ENCODE measurements around the gene DNM2.
"Not testable (repeated sequence)": the region's sequence is repeated elsewhere in the genome, so short reads cannot be mapped to it uniquely, and the experiment has no call there.

The DNM2 gene

GRCh38 chr19:10727685-10728201 is 9.9 kb downstream of the DNM2 start:
- no peak for DNase-seq

DNA sequence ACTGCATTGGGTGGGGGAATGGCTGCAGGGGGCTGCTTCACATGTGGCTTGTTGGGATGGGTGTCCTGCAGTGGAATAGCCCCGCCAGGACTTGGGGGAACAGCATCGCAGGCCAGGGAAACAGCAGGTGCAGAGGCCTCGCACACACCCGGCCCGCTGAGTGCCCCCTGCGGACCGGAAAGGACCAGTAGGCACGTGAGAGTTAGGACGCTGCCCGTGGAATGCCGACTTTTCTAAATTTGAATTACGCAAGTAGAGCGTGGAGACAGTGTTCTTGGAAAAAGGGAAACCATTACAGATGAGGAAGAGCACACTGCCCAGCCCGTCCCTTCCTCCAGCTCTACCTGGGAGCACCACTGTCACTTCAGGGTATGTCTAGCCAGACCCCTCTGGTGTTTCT is 11.5 kb downstream of the DNM2 start:
- no peak for DNase-seq

- no peak for DNase-seq
These were observed 13.1 kb downstream of the DNM2 start for GRCh38 chr19:10730932-10731331.

DNA sequence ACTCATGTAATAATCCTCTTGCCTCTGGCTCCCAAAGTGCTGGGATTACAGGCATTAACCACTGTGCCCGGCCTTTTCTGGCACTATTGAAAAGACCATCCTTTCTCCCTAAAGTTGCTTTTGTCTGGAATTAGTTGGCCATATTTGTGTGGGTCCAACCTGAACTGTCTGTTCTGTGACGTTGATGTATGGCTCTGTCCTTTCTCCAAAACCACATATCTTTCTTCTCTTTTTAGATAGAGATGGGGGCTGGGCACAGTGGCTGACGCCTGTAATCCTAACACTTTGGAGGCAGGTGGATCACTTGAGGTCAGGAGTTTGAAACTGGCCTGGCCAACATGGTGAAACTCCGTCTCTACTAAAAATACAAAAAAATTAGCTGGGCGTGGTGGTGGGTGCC is 17.9 kb downstream of the DNM2 start:
- DNase-seq = no peak

DNA sequence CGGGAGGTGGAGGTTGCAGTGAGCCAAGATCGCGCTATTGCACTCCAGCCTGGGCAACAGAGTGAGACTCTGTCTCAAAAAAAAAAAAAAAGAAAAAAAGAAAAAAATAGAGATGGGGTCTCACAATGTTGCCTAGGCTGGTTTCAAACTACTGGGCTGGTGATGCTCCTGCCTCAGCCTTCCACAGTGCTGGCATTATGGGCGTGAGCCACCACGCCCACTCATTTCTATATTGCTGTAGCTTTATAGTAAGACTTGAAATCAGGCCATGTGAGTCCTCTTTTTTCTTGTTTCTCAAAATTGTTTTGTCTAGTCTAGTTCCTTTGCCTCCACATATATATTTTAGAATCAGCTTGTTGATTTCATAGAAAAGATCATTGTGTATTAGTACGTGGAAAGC is 18.3 kb downstream of the DNM2 start:
- DNase-seq = no peak

DNA sequence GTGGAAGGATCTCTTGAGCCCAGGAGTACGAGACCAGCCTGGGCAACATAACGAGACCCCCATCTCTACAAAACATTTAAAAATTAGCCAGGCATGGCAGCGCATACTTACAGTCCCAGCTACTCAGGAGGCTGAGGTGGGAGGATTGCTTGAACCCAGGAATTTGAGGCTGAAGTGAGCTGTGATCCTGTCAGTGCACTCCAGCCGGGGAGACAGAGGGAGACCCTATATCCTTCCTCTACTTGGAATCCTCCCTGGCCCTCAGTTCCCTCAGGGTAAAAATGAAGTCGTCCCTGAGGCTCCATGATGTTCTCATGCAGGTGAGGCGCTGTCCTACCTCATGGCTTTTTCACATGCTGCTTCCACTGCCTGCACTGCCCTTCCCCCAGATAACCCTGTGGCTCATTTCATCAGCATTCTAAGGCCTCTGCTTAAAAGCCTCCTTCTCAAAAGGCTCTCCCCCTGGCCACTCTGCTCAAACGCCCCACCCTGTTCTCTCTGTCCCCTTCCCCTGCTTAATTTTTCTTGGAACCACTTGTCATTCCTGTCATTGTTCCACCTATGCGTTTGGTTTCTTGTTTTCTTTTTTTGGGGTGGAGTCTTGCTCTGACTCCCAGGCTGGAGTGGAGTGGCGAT is 19.2 kb downstream of the DNM2 start:
- no peak for DNase-seq

GRCh38 chr19:10737722-10738121 is 19.8 kb downstream of the DNM2 start:
- no peak for DNase-seq

DNA sequence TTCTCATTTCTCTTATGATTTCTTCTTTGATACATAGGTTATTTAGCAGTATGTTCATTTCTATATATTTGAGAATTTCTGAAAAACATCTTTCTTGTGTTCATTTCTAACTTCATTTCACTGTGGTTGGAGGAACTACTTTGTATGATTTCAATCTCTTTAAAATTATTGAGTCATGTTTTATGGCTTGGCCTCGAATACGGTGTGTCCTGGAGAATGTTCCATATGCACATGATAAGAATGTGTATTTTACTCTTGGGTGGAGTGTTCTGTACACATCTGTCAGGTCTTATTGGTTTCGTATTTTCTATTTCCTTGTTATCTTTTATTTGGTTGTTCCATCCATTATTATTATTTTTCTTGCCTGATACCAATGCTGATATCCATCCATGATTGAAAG is 22.9 kb downstream of the DNM2 start:
- DNase-seq = no peak

GRCh38 chr19:10742476-10742875 is 24.6 kb downstream of the DNM2 start:
- no peak for DNase-seq

DNA sequence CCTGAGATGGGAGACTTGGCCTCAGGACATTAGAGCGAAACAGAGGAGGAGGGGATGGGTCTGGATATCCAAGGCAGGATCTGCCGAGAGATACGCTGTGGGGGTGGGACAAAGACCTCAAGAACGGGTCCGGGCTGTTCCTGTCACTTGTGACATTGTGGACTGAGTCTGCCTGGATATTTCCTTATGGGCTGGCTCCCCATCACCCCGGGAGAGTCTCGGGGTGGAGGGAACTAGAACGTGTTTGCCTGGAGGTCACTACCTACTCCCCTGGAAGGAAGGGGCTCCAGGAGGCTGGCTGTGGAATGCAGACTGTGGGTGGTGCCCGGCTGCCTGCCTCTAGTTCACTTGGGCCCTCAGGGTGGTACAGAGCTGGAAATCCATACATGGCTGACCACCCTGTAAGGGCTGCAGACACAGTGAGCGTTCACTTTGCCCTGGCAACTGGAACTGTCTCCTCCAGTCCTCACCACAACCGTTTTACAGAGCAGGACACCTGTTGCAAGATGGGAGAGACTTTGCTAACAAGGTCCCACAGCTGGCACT is 26.4 kb downstream of the DNM2 start:
- no peak for DNase-seq

DNA sequence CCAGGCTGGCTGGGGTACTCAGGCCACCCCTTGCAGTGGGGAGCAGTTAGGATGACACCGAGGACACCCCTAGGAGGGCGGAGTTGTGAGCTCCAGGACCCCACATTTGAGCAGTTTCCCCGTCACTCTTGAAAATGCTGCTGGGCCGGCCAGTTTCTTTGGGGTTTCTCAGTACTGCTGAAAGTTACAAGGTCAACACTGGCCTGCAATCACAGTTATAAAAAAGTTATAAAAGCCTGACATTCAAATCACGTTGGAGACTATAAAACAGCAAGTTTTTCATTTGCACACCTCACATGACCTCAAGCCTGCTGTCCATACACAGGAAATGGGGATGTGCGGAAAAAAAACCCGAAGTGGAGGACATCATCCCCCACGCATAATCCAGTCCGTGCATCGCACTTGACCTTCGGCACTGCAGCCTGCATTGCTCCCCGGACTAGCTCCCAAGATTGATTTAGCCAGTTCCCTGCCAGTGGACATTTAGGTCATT is 27.0 kb downstream of the DNM2 start:
- no peak for DNase-seq

GRCh38 chr19:10746437-10746836 is 28.6 kb downstream of the DNM2 start:
- not testable (repeated sequence) for DNase-seq

- no peak for DNase-seq
These were observed 29.4 kb downstream of the DNM2 start for GRCh38 chr19:10747271-10747670.

GRCh38 chr19:10747674-10748073 is 29.8 kb downstream of the DNM2 start:
- no peak for DNase-seq

DNA sequence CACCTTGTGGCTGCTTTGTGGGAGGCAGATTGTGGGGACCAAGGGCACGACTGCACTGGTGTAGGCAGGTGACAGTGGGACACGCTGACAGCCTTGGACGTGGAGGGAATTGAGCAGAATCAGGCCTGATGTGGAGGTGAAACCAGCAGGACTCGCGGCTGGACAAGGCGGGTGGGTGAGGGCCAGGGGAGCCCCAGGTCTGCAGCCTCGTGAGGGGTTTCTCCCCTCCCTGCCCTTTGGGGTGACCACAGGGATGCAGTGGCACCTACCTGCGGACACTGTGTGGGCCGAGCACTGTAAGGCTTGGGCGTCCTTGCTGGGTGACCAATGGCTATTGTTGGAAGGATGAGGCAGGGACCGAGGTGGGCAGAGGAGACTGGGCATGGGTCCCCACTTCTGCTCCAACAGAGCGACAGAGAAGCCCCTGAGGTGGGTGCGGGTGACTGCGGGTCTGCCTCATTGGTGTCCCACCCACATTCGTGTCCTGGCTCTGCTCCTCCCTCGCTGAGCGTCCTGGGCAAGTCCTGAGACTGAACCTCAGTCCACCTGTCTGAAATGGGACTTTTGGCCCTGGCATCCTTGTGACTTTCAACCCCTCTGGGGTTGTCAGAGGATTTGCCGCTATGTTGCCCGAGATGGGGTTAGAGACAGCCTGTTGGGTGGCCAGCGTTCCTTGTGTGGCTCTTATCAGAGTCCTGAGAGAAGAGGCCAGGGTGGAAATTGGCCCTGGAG is 30.5 kb downstream of the DNM2 start:
- DNase-seq = no peak

- DNase-seq = no peak
These were observed 31.1 kb downstream of the DNM2 start for GRCh38 chr19:10748927-10749434.

DNA sequence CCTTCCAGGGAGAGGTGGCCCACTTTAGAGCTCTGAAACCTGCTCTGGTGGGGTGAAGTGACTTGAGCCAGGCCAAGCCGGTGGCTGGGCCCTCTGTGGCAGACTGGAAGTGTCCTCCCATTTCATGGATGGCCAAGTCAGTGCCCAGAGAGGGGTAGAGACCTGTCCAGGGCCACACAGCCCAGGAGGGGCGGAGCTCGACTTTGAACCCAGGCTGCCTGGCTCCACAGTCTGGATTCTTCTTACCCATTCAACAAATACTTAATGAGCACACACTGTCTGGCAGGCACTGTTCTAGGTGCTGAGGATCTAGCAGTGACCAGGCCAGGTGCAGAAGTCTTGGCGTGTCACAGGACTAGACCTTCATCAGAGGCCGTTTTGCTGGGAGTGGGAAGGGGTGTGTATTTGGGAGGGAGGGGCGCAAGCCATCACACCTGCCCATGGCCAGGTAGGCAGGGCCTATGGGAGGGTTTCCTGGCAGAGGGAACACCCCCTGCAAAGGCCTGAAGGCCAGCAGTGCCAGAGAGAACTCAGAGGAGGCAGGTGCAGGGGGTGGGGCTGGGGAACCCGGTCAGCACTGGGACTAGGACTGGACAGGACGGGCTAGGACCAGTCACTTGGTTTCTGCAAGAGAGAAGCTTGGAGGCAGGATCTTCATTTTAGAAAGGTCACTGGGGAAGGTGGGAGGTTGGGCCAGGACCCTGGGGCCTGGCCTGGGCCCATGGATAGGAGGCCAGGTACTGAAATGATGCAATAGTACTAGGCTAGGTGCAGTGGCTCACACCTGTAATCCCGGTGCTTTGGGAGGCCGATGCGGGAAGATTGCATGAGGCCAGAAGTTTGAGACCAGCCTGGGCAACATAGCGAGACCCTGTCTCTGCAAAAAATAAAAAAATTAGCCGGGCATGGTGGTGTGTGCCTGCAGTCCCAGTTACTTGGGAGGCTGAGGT is 31.8 kb downstream of the DNM2 start:
- DNase-seq = no peak

DNA sequence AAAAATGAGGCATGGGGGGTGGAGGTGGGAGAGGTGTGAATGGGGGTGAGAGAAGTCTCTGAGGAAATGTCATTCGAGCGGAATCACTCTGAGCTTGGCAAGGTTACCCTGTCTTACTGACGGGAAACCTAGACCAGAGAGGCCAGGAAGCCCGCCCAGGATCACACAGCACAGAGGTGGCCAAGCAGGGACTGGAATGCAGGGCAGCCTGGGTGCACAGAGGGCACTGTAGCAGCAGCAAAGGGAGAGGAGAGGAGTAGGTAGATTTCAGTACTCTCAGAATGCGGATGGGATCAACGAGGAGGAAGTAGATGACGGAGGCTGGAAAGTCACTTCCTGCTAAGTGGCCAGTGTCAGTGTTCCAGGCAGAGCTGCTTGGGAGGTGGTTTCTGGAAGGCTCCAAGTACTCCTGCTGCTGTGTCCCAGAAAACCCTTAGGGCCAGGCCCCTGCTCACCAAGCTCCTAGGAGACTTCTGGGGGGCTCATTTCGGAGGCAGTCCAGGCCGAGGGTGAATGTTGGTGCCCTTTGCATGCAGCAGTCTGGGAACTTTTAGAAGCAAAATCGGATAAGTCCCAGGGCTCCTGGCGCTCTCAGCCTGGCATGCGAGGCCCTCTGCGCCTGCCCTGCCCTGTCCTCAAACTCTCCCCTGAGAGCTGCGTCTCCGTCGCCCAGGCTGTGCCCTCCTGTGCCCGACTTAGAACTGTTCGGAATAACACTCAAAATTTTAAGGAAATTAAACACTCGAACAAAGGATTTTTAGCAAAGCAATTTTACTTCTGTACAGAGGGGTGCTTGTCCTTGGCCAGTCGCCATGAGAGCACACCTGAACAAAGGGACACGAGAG is 33.5 kb downstream of the DNM2 start:
- DNase-seq = no peak

DNA sequence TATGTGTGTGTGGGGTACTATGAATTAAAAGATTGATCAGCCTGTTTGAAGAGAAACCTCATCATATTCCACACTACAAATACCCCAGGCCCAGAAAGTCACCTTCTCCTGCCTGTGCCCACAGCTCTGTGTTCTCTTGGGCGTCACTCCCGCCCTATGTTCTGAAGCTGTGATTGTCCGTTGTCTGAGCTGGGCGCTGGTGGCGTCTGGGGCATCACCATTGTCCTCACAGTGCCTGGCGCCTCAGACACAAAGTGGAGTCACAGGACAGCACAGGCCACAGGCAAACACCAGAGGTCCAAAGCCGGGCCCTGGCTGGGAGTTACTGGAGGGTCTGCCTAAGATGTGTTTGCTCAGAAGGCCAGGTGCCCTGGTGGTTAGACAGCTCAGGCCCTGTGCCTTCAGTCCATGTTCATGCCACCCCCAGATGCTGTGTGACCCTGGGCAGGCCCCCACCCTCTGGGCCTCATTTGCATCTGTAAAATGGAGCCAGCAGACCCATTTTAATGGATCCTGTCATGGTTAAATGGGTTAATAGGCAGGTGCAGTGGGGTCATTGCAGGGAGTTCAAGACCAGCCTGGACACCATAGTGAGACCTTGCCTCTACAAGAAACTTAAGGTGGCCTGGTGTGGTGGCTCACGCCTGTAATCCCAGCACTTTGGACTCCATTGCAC is 34.5 kb downstream of the DNM2 start:
- no peak for DNase-seq

DNA sequence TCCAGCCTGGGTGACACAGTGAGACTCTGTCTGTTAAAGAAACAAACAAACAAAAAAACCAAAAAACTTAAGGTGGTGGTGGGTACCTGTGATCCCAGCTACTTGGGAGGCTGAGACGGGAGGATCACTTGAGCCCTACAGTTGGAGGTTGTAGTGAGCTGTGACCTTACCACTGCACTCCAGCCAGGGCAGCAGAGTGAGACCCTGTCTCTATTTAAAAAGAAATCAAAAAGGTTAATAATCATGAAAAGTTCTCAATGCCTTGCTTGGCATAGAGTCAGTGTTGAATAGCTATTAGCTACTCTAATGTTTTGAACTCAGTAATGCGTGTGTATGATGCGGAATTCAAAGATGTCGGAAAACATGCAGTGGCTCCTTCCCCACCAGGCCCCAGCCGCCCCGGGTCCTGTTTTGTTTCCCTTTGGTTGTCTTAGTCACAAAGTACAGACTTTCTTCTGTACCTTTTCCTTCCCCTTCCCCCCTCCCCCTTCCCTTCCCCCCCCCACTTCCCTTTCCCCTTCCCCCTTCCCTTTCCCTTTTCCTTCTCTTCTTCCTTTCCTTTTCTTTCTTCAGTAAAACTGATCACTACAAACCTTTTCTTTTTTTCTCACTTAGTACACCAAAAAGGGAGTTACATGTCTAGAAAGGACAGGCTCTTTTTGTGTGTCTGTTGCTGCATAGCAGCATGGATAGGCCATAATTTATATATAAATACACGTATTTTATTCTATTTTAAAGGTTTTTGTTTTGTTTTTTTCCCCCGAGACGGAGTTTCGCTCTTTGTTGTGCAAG is 35.2 kb downstream of the DNM2 start:
- DNase-seq = no peak

All from cortex of kidney (tissue), 1 donor.